Muscle of leg (tissue), 11 donors: Measurements from ENCODE around the gene IL15. TPM values are rescaled to one million over a fixed set of nuclear protein-coding genes. Genes with fewer than 3 reads are reported as not detected.

Source experiments
- DNase-seq: peaks from one replicate; pipeline ENCODE4 v3.0.0; 2013
- H3K27ac ChIP-seq: one replicate; pipeline ENCODE4 v1.5.1; 2013; ENCODE audit warnings: mild to moderate bottlenecking, low read length, control low read depth
- H3K27me3 ChIP-seq: one replicate; pipeline ENCODE4 v1.6.1; 2013; ENCODE audit warnings: low read length; ENCODE audit not compliant: control insufficient read depth, insufficient read depth
- H3K36me3 ChIP-seq: one replicate; pipeline ENCODE4 v1.6.1; 2013; ENCODE audit warnings: low read length; ENCODE audit not compliant: control insufficient read depth, insufficient read depth
- H3K4me1 ChIP-seq: one replicate; pipeline ENCODE4 v1.6.1; 2013; ENCODE audit warnings: low read length; ENCODE audit not compliant: control insufficient read depth, insufficient read depth
- H3K4me3 ChIP-seq: one replicate; pipeline ENCODE4 v1.5.1; 2013; ENCODE audit warnings: low read length, control low read depth
- H3K9me3 ChIP-seq: replicated peaks from 2 replicates; pipeline ENCODE4 v1.6.1; 2013; ENCODE audit warnings: low read depth, low read length; ENCODE audit not compliant: control insufficient read depth
- WGBS: methylation state at CpG from one replicate; pipeline ENCODE4 v1.1.5; 2013; ENCODE audit warnings: missing lambda C conversion rate; ENCODE audit not compliant: insufficient coverage; 5-methylcytosine and 5-hydroxymethylcytosine counted together
- polyA plus RNA-seq, 8 donors: library from polyadenylated mRNA; unstranded; fragments of 120-200 nt; gene quantifications; one replicate each; pipeline versions ENCODE4 v1.2.1 to v1.2.3, GENCODE V29; 2013; ENCODE audit warnings: inconsistent platforms in 1 of 8, low replicate concordance in 1 of 8; ENCODE audit not compliant: insufficient read length in 8 of 8, insufficient read depth in 1 of 8
- total RNA-seq: library from RNA; stranded (reverse); fragments of 120-200 nt; gene quantifications from one replicate; pipeline ENCODE4 v1.2.4, GENCODE V29; 2013

Gene IL15
- total and polyA plus RNA-seq, 9 donors: 3.3 to 6.3 (median 4.0) TPM

DNA sequence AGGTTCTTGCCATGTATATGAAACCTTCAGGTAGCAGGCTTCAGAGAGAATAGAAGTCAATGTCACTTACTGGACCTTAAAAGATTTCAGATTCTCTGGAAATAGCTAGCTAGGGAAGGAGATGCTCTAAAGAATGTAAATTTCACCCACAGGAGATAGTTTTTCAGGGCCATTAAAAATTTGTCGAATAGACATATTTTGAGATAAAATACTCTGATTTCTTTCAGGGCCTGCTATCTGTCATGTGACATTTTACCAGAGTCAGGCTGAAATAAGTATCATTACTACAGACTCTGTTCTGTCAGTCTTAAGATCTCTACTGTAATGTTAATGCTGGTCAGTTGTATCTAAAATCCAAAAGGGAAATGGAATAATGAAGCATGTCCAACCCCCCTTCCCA is 15.7 kb upstream of the IL15 start:
- Histone ChIP-seq H3K27ac (no peak overlapping the region), H3K4me1 (no peaks in the 10 kb centered on the region), H3K9me3 (no peaks in the 10 kb centered on the region), H3K27me3 (no peaks in the 10 kb centered on the region), H3K36me3 (no peaks in the 10 kb centered on the region), H3K4me3 (no peak overlapping the region)
- no peak for DNase-seq
- WGBS: no CpG with 5 or more reads among the region's 1 CpG

DNA sequence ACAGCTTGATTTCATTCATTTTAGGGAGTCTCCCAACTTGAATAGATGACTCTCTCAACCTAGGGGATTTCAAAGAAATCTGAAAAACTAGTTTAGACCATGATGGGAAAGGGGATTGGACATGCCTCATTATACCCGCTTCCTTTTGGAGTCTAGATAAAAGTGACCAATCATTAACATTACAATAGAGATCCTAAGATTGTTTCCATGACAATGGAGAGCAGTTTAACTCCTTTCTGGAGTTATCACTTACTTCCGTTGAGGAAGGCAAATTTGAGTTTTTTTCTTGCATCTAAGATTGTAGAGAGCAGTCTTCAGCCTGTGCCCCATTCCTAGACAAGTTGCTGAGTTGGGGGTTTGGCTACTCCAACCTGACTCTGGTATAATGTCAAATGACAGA is 11.4 kb upstream of the IL15 start:
- DNase-seq: no peak
- no CpG with 5 or more reads among the region's 2 CpGs for WGBS
- Histone ChIP-seq H3K27me3 (no peaks in the 10 kb centered on the region), H3K27ac (no peak overlapping the region), H3K4me3 (no peak overlapping the region), H3K36me3 (no peaks in the 10 kb centered on the region), H3K9me3 (no peaks in the 10 kb centered on the region), H3K4me1 (no peaks in the 10 kb centered on the region)

- H3K4me3 ChIP-seq: no peak overlapping the region
- DNase-seq: no peak
- no peak overlapping the region for H3K27ac ChIP-seq
- no CpG with 5 or more reads among the region's 1 CpG for WGBS
- no peaks in the 10 kb centered on the region for H3K36me3 ChIP-seq
- H3K27me3 ChIP-seq: no peaks in the 10 kb centered on the region
- no peaks in the 10 kb centered on the region for H3K9me3 ChIP-seq
- H3K4me1 ChIP-seq: no peaks in the 10 kb centered on the region
Observed at GRCh38 chr4:141630854-141631253, 5.5 kb upstream of the IL15 start.

DNA sequence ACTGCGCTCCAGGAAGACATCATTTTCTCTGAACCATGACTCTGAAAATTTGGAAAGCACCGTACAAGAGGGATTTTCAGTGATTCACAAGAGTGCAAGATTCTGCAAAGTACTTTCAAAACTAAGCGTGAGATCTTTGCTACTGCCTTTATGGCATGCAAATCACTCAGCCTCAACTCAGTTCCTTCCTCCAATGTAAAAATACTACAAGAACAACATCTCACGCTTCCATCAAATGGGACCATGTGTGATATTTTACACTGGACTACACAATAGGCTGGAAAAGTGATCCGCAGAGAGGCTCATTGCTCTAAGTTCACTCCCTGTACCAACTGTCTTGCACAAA is 674 bp upstream of the IL15 start:
- peaks cover 9% of the 10 kb centered on the region for H3K27me3 ChIP-seq
- no peaks in the 10 kb centered on the region for H3K36me3 ChIP-seq
- H3K27ac ChIP-seq: no peak overlapping the region
- no peak for DNase-seq
- peak overlapping the region; percentile 88 for H3K4me3 ChIP-seq
- WGBS: 45% methylated on average over 4 of the region's 5 CpGs
- H3K9me3 ChIP-seq: no peaks in the 10 kb centered on the region
- peaks cover 5% of the 10 kb centered on the region for H3K4me1 ChIP-seq

- no peaks in the 10 kb centered on the region for H3K36me3 ChIP-seq
- peaks cover 9% of the 10 kb centered on the region for H3K27me3 ChIP-seq
- 3% methylated on average over 32 of the region's 41 CpGs for WGBS
- H3K9me3 ChIP-seq: no peaks in the 10 kb centered on the region
- peak overlapping the region; percentile 85 for H3K27ac ChIP-seq
- H3K4me3 ChIP-seq: peak overlapping the region; percentile 88
- peak; percentile 45 for DNase-seq
- H3K4me1 ChIP-seq: peaks cover 5% of the 10 kb centered on the region
Observed at GRCh38 chr4:141636771-141637460, 533 bp downstream of the IL15 start.

DNA sequence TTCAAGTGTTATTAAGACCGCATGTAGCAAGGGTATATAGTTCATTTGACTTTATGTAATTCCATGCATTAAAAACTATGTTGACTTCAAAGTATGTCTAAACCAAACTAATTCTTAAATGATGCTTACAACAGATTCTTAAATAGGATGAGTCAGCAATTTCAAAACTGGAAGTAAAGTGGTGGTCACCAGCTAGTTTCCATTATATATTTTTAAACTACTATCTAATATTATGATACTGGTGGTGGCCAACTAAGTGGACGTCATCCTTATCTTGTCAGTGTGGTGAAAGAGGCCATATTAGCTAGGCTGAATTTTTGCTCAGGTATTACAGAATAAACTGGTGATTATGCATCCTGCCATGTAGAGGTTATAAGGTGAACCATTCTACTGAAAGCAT is 1.2 kb downstream of the IL15 start:
- peaks cover 9% of the 10 kb centered on the region for H3K27me3 ChIP-seq
- H3K4me3 ChIP-seq: peak overlapping the region; percentile 88
- H3K4me1 ChIP-seq: peaks cover 5% of the 10 kb centered on the region
- no peak for DNase-seq
- no peak overlapping the region for H3K27ac ChIP-seq
- WGBS: no CpG with 5 or more reads among the region's 2 CpGs
- no peaks in the 10 kb centered on the region for H3K36me3 ChIP-seq
- no peaks in the 10 kb centered on the region for H3K9me3 ChIP-seq

GRCh38 chr4:141638230-141638629 is 1.8 kb downstream of the IL15 start:
- peaks cover 5% of the 10 kb centered on the region for H3K4me1 ChIP-seq
- no peak overlapping the region for H3K4me3 ChIP-seq
- peaks cover 9% of the 10 kb centered on the region for H3K27me3 ChIP-seq
- DNase-seq: no peak
- no CpG with 5 or more reads among the region's 2 CpGs for WGBS
- H3K27ac ChIP-seq: no peak overlapping the region
- H3K36me3 ChIP-seq: no peaks in the 10 kb centered on the region
- no peaks in the 10 kb centered on the region for H3K9me3 ChIP-seq

- 71% methylated on average over 1 of the region's 3 CpGs for WGBS
- no peaks in the 10 kb centered on the region for H3K9me3 ChIP-seq
- no peaks in the 10 kb centered on the region for H3K36me3 ChIP-seq
- peak; percentile 11 for DNase-seq
- H3K4me3 ChIP-seq: no peak overlapping the region
- H3K4me1 ChIP-seq: peaks cover 5% of the 10 kb centered on the region
- H3K27ac ChIP-seq: no peak overlapping the region
- H3K27me3 ChIP-seq: peaks cover 9% of the 10 kb centered on the region
Observed at GRCh38 chr4:141640696-141641095, 4.3 kb downstream of the IL15 start.

DNA sequence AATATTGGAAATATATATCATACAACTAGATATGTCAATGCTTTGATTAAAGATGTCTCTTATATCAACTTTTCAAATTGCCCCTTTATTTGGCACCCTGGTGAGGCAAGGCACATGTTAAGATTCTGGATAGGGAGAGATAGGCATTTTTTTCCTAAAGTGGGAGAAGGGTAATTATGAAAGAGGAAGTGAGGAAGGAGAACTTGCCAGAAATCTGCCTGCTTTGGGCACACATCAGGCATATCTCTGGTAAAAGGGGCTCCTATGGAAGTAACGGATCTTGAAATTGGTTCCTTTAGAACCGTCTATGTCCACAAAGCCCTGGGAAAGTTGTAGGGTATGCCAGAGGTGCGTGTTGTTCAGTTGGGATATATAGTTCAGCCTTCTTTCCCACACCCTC is 5.7 kb downstream of the IL15 start:
- Histone ChIP-seq H3K4me3 (no peak overlapping the region), H3K4me1 (peaks cover 3% of the 10 kb centered on the region), H3K27ac (no peak overlapping the region), H3K9me3 (no peaks in the 10 kb centered on the region), H3K27me3 (peaks cover 2% of the 10 kb centered on the region), H3K36me3 (no peaks in the 10 kb centered on the region)
- WGBS: no CpG with 5 or more reads among the region's 3 CpGs
- DNase-seq: no peak

DNA sequence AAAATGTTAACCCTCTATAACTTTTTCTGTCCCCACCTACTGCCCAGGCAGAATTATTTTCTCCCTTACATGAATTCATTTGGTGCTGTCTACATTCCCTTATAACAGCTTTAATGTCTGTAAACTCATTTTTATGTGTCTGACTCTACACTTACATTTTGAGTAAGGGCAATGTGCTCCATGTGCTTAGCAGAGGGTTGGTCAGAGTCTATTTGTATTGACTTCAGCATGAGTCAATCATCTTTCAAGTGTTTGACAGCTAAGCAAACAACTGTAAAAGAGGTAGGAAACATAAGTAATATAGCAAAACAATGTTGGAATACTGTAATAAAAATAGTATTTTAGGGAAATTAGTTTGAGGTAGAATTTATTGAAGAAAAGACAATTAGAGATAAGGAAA is 6.3 kb downstream of the IL15 start:
- H3K9me3 ChIP-seq: no peaks in the 10 kb centered on the region
- H3K27me3 ChIP-seq: no peaks in the 10 kb centered on the region
- no peak overlapping the region for H3K27ac ChIP-seq
- H3K36me3 ChIP-seq: no peaks in the 10 kb centered on the region
- no peak overlapping the region for H3K4me3 ChIP-seq
- no peak for DNase-seq
- no peaks in the 10 kb centered on the region for H3K4me1 ChIP-seq

DNA sequence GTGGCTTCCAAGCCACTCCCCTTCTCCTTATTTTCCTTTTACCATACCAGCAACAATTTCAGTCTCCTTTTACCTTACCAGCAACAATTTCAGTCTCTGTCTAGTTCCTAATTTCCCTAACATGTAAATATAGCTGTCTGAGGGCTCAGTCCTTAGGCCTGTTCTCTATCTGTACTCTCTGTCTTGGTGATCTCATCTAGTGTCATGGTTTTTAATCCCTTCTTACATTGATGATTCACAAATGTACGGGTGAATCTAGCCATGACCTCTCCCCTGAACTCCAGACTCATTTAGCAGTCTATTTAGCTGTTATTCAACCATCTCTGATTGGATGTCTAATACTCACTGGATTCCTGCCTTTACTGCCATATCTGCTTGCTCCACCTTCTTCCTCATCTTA is 7.2 kb downstream of the IL15 start:
- H3K27me3 ChIP-seq: no peaks in the 10 kb centered on the region
- WGBS: 57% methylated on average over 1 of the region's 1 CpG
- H3K4me1 ChIP-seq: no peaks in the 10 kb centered on the region
- DNase-seq: no peak
- H3K4me3 ChIP-seq: no peak overlapping the region
- no peaks in the 10 kb centered on the region for H3K36me3 ChIP-seq
- H3K27ac ChIP-seq: no peak overlapping the region
- no peaks in the 10 kb centered on the region for H3K9me3 ChIP-seq
